ENCODE measurements around the gene DAP. TPM values are rescaled to one million over a fixed set of nuclear protein-coding genes. Genes with fewer than 3 reads are reported as not detected.

DAP gene
- total and polyA plus RNA-seq, 8 donors: 68.3 to 183 (median 132) TPM

DNA sequence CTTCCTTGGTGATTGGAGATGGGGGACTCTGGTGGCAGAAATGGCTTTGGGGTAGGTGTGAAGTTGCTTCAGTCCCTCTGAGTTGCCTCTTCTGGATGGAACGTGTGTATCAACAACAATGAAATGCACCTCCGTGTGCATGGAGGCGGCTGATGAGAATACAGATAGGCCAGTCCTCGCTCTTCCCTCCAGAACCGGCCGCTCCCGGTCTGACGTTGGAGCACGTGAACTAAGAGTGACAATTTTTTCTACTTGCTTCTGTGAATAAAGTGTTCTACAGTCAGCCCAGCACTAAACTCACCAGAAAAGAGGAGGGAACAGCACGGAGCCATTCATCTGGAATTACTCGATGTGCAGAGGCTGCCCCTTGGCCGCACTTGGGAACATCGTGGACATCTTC, 106.5 kb downstream of the DAP start:
- intact Hi-C loops (cut with DNase I): no loop called here
- WGBS, 2 donors: 86 to 91% methylated on average over 13 of the region's 13 CpGs
- Histone ChIP-seq H3K27me3 (peaks cover 0 to 5% (median 0%) of the 10 kb centered on the region in 4 donors), H3K36me3 (no peaks in the 10 kb centered on the region), H3K4me1 (no peaks in the 10 kb centered on the region), H3K9me3 (no peaks in the 10 kb centered on the region), H3K4me3 (no peak overlapping the region), H3K27ac (no peak overlapping the region)
- TF ChIP-seq, protein P1, sequence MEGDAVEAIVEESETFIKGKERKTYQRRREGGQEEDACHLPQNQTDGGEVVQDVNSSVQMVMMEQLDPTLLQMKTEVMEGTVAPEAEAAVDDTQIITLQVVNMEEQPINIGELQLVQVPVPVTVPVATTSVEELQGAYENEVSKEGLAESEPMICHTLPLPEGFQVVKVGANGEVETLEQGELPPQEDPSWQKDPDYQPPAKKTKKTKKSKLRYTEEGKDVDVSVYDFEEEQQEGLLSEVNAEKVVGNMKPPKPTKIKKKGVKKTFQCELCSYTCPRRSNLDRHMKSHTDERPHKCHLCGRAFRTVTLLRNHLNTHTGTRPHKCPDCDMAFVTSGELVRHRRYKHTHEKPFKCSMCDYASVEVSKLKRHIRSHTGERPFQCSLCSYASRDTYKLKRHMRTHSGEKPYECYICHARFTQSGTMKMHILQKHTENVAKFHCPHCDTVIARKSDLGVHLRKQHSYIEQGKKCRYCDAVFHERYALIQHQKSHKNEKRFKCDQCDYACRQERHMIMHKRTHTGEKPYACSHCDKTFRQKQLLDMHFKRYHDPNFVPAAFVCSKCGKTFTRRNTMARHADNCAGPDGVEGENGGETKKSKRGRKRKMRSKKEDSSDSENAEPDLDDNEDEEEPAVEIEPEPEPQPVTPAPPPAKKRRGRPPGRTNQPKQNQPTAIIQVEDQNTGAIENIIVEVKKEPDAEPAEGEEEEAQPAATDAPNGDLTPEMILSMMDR (IDR thresholded peaks at IDR 0.05): no peak
- DNase-seq (no peak), ATAC-seq (no peak), FAIRE-seq (no peak)

DNA sequence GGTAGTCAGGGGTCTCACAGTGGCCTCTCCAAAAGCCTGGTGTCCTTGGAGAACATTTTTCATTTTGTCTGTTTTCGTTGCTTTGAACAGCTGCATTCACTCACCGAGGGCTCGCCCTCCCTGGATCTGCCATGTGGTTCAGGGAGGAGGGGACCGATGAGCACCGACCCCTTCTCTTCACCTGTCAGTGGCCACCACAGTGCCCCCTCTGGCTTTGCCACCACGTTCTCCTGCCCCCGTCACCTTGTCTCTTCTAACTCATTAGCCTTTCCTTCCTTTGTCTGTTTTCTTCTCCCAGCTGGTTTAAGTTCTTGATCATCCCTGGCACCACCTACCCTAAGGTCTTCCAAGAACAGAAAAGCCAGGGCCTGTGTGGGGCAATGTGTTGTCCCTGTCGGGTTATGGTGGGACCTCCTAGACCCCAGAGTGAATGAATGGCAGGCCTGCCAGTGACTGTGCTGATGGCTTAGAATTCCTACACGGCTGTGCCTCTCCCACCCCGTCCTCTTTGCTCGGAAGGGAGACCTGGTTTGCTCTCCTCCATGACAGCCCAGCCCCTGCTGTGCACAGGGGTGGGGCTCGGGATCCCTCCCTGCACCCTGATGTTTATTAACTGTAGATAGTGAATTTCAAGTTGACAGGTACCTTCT, 107.2 kb downstream of the DAP start:
- Histone ChIP-seq H3K9me3 (no peaks in the 10 kb centered on the region), H3K4me3 (no peak overlapping the region), H3K4me1 (no peaks in the 10 kb centered on the region), H3K27me3 (peaks cover 0 to 11% (median 0%) of the 10 kb centered on the region in 4 donors), H3K36me3 (no peaks in the 10 kb centered on the region), H3K27ac (no peak overlapping the region)
- ATAC-seq (no peak), DNase-seq (no peak), FAIRE-seq (no peak)
- intact Hi-C loops (cut with DNase I): no loop called here
- 77 to 82% methylated on average over 12 of the region's 12 CpGs for WGBS, 2 donors
- TF ChIP-seq, protein P1 (IDR thresholded peaks at IDR 0.05): no peak

DNA sequence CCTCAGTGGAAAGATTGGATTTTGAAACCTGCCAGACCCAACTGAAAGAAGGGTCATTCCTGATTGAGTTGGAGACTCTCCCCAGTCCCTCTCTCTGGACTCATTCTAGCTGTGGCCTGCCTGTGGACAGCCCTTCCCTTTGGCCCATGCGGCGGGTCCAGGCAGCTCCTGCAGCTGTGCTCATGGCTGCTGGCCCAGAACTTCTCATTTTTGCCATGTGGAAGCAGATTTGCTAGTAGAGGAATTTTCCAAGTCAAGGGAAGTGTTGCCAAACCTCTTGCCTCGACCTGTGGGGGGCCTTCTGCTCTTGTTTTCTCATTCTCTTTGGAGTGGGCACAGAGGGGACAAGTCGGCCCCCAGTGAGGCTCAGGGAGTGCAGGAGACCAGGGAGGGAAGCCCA, 108.0 kb downstream of the DAP start:
- Histone ChIP-seq H3K36me3 (no peaks in the 10 kb centered on the region), H3K27me3 (peaks cover 0 to 11% (median 0%) of the 10 kb centered on the region in 4 donors), H3K4me1 (no peaks in the 10 kb centered on the region), H3K9me3 (no peaks in the 10 kb centered on the region), H3K27ac (no peak overlapping the region), H3K4me3 (no peak overlapping the region)
- TF ChIP-seq, protein P1 (IDR thresholded peaks at IDR 0.05): no peak
- WGBS, 2 donors: 28 to 29% methylated on average over 4 of the region's 4 CpGs
- DNase-seq (no peak), ATAC-seq (peak in 2 of 4 donors; percentile 28 to 50), FAIRE-seq (no peak)
- intact Hi-C loops (cut with DNase I): no loop called here

DNA sequence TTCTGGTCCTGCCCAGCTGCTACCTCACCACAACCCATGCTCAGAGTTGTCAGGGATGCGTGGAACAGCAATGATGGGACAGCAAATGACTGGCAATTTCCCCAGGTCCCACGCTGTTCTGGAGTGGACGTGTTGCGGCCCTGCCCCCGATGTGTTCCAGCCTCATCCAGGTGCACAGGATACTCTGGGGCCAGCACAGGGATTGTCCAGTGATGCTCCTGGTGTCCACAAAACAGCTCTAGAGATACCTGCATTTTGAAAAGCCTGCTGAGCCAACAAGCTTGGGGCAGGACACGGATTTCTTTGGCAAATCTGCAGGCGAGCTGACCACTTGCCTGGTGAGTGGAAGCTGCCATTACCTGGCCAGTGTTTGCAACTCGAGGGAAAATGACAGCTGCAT, 108.4 kb downstream of the DAP start:
- 77 to 78% methylated on average over 8 of the region's 8 CpGs for WGBS, 2 donors
- Histone ChIP-seq H3K4me1 (no peaks in the 10 kb centered on the region), H3K4me3 (no peak overlapping the region), H3K27me3 (peaks cover 0 to 11% (median 0%) of the 10 kb centered on the region in 4 donors), H3K9me3 (no peaks in the 10 kb centered on the region), H3K27ac (no peak overlapping the region), H3K36me3 (no peaks in the 10 kb centered on the region)
- no peak for ATAC-seq
- TF ChIP-seq, protein P1 (IDR thresholded peaks at IDR 0.05): no peak
- FAIRE-seq: no peak
- intact Hi-C loops (cut with DNase I): no loop called here
- DNase-seq: no peak

DNA sequence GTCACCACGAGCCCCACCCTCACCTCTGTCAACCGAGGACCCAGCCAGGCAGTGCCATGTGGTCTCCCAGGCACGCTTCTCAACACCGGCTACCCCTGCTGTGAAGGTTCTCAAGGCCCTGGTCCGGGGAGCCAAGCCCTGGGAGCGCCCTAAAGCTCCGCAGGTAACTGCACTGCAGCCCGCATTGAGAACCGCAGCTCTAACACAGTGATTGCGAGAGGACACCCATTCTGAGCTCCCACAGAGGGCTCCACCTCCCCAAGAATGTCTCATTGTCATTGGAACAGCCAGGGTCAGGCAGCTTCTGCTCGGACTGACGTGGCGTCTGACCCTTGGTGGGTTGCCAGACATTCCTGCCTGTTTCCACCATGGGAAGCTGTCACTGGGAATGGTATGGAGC, 108.9 kb downstream of the DAP start:
- no peaks in the 10 kb centered on the region for H3K9me3 ChIP-seq
- WGBS, 2 donors: 78 to 83% methylated on average over 13 of the region's 13 CpGs
- H3K27ac ChIP-seq: no peak overlapping the region
- H3K4me3 ChIP-seq: no peak overlapping the region
- H3K36me3 ChIP-seq: no peaks in the 10 kb centered on the region
- no peak for FAIRE-seq
- peaks cover 0 to 11% (median 0%) of the 10 kb centered on the region in 4 donors for H3K27me3 ChIP-seq
- TF ChIP-seq, protein P1 (IDR thresholded peaks at IDR 0.05): no peak
- DNase-seq: no peak
- no peaks in the 10 kb centered on the region for H3K4me1 ChIP-seq
- intact Hi-C loops (cut with DNase I): no loop called here
- no peak for ATAC-seq

All from pancreas (tissue), 10 donors.